ENCODE data around the gene TENT4B.

The TENT4B gene

GRCh38 chr16:50260206-50261159, 107.4 kb downstream of the TENT4B start:
- DNase-seq = no peak

DNA sequence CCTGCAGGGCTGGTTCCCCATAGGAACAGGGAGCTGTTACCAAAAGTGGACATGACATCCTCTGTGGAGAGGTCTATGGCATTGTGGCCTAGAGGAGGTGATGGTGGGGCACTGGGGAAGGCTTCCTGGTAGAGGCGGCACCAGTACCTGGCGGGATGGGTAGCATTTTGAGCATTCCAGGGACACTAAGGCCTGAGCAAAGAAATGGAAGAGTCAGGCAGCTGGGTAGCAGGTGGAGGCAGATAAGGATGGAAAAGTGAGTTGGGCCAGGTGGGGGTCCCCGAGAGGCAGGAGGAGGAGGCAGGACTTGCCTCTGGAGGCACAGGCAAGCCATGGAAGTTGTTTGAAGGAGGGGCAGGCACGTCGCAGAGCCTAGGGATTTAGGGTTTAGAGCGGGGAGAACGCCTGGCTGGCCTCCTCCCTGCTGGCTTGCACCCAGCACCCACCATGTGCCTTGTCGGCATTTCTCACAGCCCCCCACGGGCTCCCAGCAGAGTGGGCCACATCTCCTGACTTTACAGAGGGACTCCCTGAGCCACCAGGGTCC, 108.1 kb downstream of the TENT4B start:
- no peak for DNase-seq

GRCh38 chr16:50261707-50262235, 108.7 kb downstream of the TENT4B start:
- DNase-seq = no peak

DNA sequence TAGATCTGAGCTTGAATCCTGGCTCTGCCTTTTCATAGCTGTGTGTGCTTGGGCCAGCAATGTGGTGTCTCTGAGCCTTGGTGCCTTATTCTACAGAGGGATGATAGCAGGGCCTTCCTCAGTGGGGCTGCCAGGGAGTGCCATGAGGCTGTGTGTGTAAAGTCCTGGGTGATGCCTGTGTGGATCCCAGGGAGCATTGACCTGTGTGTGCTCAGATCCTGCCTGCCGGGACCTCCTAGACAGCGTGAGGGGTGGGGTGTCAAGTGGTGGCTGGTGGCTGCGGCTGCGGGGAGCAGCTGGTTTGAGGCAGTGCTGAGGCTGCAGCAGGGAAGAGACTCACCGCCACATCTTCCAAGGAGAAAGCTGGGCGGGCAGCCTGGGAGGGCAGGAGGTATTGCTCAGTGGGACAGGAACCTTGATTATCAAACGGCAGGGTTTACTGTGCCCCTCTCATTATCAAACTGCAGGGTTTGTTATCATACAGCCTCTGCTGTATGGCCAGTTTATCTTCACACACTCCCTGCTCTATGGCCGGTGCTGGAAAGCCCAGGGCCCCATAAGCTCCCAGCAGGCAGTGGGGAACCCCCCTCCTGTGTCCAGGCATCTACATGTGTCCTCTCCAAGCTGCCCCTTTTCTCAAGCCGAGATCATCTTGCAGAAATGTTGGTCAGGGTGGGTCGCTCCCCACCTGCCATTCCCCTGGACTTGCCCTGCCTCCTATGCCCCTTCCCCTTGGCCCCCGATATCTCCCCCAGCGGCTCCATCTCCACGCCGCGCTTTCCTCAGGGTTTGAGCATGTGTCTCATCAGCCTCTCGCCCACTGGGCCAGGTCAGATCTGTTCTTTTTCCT, 110.2 kb downstream of the TENT4B start:
- no peak for DNase-seq

GRCh38 chr16:50263940-50264929, 111.1 kb downstream of the TENT4B start:
- DNase-seq = no peak

- no peak for DNase-seq
Observed at GRCh38 chr16:50265260-50265659, 112.2 kb downstream of the TENT4B start.

DNA sequence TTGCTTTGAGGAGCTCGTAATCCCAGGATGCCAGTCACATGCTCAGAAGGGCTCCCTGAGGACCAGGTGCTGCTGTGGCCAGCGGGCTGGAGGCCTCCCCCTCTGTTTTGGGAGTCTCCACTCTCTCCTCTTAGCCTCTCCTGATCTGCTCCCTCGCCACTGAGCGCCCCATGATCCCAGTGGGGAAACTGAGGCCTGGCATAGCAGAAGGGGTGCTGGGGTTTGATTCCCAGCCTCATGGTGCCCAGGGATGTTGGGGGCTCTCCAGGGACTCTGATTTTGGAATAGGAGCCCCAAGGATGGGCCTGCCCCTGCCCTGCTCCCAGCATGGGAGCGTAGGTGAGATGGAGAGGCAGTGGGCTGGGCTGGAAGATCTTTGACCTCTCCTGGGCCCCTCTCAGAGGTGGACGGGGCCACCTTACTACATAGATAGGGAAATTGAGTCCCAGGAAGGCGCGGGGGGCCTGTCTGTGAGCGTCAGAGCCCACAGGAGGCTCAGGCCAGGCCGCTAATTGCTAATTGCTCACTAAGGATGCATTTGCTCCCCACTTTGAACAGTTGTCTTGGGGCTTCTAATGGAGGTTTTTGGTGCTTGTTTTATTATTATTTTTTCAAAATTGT, 112.7 kb downstream of the TENT4B start:
- DNase-seq = no peak

DNA sequence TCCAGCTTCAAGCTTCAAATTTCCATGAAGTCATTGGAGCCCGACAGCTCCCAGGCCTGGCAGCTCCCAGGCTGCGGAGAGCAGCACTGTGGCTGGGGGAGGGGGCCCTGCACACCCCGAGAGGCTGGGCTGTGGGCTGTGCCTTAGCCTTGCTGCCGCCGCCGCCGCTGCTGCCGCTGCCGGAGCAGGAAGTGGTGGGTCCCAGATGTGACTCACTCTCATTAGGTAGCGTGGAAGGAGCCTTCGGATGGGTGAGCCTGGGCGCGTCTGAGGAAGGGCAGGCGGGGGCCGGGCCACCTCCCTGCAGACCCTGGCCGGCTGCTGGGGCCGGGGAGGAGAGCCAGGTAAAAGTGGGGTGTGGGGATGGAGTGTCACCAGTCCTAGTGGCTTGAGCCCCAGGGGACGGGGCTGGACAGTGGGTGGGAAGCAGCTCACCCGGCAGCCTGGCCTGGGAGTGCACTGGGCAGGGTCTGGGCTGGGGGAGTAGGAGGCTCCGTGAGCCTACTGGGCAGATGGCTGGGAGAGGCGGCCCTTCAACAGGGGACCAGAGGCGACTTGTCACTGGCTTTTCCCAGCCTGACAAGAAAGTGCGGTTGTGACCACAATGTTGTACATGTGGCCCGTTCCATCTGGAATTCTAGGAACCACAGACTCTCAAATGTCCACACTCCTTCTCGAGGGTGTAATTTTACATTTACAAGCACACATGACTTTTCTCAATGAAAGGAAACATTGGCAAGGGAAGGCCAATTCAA, 113.4 kb downstream of the TENT4B start, which contains the start of gene ADCY7:
ADCY7 (plus strand) TSS at position 215 of the 755 bp plus-strand sequence. CDS start 21,629 bp downstream, outside the sequence.
- peak; percentile 84 for DNase-seq

DNA sequence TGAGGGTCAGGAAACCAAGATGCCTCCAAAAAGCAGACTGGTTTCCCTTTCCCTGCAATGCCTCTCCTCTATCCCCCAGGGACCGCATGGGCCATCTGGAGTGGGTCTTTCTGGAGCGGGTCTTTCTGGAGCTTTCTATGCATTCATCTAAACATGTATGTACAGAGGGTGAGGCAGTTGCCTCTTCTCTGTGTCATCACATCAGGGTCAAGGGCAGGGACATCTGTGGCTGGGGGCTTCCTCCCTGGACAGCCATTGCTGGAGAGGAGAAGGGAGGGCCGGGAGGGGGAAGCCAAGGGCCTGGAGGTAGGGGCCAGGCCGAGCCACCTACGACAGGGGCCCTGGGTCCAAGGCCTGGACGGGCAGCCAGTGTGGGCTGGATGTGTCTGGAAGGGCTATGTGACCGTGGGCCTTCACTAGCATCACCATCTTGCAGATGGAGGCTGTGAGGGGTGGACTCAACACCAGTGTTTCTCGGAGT, 114.1 kb downstream of the TENT4B start:
- no peak for DNase-seq

- no peak for DNase-seq
Observed at GRCh38 chr16:50267651-50268050, 114.5 kb downstream of the TENT4B start.

DNA sequence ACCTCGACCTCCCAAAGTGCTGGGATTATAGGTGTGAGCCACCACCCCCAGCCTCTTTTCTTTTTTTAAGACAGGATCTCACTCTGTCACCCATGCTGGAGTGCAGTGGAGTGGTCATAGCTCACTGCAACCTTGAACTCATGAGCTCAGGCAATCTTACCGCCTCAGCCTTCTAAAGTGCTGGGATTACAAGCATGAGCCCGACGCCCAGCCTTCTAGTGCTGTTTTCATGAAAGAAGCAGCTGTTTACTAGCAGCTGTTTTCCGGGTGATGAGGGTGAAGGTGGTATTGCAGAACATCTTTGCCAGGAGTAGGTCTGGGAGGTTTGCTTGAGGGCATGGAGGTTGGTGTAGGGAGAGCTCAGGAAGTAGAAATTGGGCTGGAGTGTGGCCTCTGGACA, 115.2 kb downstream of the TENT4B start:
- DNase-seq = no peak

DNA sequence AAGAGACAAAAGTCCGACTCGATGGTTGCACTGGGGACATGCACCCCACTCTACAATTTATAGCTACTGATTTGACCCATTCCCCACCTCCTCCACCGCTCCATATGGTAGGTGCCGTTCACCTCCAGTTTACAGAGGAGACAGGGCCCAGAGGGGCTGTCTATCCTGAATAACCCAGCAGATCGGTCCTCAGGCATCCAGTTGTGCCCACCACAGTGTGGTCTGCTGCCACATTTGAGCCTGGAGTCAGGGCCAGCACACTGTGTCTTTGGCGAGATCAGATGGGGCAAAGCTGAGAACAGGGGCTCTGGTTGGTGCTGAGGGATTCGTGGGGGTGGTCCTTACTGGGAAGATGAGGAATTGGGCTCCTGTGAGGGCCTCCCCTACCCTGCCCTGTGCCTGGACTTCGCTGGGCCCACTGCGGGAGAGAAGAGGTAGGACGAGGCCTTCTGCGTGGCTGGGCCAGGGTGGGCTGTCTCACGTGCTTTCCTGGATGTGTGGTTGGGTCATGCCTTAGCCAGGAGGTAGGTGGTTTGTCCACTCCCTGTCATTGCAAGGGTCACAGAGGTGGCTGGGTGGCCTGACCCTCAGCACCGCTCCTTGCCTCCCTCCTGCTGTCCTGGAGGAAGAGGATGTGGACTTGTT, 116.1 kb downstream of the TENT4B start:
- peak; percentile 8 for DNase-seq

GRCh38 chr16:50269769-50270509, 116.8 kb downstream of the TENT4B start:
- DNase-seq = peak; percentile 11

DNA sequence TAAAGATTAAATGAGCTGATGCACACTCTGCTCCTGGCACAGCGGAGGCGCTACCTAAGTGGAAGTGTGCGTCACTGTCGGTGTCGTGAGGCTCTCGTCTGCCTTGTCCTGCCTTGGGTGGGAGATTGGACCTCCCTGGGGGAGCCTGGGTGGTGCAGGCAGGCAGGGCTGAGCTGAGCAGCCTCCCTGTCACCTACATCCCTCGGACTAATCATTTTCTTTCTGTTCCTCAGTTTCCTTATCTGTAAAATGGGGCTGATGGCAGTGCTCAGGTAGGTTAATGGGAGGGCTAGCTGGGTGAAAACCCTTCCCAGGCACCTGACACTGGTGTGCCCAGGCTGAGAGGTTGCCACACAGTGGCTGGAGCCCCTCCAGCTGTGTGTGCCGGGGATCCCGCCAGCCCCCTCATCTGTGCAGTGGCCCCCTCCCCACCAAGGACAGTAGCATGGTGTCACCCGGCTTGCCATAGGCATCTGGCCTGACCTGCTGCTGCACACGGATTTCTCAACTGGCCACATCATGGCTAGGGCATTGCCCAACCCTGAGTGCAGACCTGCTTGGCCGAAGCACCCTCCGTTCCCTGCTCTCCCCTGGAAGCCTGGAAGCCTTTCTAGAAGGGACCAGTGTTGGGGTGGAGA, 117.5 kb downstream of the TENT4B start:
- DNase-seq = peak; percentile 12

DNA sequence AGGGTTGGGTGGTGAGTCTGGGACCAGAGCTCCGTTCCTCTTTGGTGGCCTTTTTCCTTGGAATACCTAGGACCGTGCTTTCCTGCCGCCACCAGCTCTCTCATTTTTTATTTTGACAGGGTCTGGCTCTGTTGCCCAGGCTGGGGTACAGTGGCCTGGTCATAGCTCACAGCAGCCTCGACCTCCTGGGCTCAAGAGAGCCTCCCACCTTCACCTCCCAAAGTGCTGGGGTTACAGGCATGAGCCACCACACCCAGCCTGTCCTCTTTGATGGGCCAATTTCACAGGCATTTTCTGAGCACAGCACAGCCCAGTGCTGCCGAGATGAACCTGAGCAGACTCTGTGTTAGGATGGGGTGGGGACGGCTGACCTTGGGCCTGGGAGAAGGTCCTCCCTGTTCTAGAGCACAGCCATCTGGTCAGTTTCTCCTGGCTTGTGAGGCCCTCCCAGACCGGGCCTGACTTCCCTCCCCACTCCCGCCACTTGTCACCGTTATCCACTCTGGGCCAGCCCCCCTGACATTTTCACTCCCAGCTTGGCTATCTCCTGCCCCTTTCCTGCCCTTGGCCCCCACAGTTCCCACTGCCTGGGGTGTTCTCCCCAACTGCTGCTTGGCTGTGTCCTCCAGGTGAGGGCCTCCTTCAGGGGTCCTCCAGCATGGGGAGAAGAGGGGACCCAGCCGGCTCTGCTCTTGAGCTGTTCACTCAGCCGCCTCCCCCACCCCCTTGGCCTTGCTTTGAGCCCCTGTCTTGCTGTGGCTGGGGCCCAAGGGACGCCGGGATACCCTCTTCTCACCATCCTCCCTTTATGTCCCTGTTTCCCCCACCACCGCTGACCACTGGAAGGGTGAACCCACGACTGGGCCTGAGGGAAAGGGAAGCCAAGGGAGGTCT, 118.3 kb downstream of the TENT4B start:
- no peak for DNase-seq

GRCh38 chr16:50272111-50272571, 119.0 kb downstream of the TENT4B start:
- no peak for DNase-seq

DNA sequence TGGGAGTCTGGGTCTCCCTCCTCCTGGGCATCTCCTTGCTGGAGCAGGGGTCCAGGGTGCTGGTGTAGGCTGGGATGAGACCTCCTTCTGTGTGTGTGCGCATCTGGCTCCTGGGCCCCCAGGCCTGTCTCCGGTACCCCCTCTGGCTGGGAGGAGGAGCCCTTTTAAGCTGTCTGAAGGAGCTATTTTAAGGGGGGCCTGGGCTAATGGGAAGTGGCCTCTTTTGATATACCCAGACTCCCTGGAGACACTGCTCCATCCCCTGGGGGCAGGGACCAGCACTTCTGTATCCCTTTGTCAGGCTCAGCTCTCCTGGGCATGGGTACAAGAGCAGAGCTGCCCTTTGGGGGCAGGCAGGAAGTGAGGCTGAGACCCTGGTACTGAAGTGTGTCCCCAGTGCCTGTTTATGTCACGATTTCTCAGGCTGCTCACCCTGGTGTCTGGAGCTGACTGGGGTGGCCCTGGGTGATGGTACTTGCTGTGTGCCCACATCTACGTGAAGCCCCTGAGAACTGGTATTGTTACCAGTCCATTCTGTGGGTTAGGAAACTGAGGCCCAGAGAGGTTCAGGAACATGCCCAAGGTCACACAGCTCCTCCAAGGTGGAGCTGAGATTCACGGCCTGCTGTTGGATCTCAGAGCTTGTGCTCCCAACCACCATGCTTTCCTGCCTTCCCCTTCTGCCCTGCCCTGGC, 119.7 kb downstream of the TENT4B start:
- DNase-seq = no peak

Data from activated naive CD4-positive, alpha-beta T cell treated with anti-CD3 and anti-CD28 coated beads, Interleukin-2, amount 50 U/mL, for 16 hours (primary cell).